Stimulated activated CD8-positive, alpha-beta memory T cell treated with anti-CD3 and anti-CD28 coated beads, Interleukin-2, amount 100 ng/mL, for 48 hours (primary cell): ENCODE data around the gene SHOX.
"Not testable (repeated sequence)": the region's sequence is repeated elsewhere in the genome, so short reads cannot be mapped to it uniquely, and the experiment has no call there.

Experiments
- DNase-seq, 2 donors: peaks; one replicate each; pipeline ENCODE4 v3.0.0-alpha.2; 2020; ENCODE audit warnings: low read depth in 2 of 2

Gene SHOX

GRCh38 chrX:630612-631496 lies at the start of gene SHOX:
Gene SHOX, plus strand, starts transcription at chrX:630791. Its CDS starts 107 bp downstream, at chrX:630898.
- DNase-seq, result no peak

GRCh38 chrX:581066-581465 lies 49.5 kb upstream of the SHOX start:
- DNase-seq, result no peak

- DNase-seq, result no peak
Observed at GRCh38 chrX:581720-582298, 48.8 kb upstream of the SHOX start.

- DNase-seq, result no peak
Observed at GRCh38 chrX:584572-584971, 46.0 kb upstream of the SHOX start.

- DNase-seq, result no peak
Observed at GRCh38 chrX:585115-585808, 45.3 kb upstream of the SHOX start.

- DNase-seq, result no peak
Observed at GRCh38 chrX:586351-586750, 44.2 kb upstream of the SHOX start.

- DNase-seq, result not testable (repeated sequence)
Observed at GRCh38 chrX:589261-589660, 41.3 kb upstream of the SHOX start.

- no peak for DNase-seq
Observed at GRCh38 chrX:590693-591404, 39.7 kb upstream of the SHOX start.

GRCh38 chrX:599837-600715 lies 30.5 kb upstream of the SHOX start:
- DNase-seq, result no peak

- DNase-seq, result not testable (repeated sequence)
Observed at GRCh38 chrX:603029-603428, 27.6 kb upstream of the SHOX start.

- not testable (repeated sequence) for DNase-seq
Observed at GRCh38 chrX:604616-605015, 26.0 kb upstream of the SHOX start.

- not testable (repeated sequence) for DNase-seq
Observed at GRCh38 chrX:608088-608487, 22.5 kb upstream of the SHOX start.

GRCh38 chrX:614136-614535 lies 16.5 kb upstream of the SHOX start:
- DNase-seq, result no peak

- DNase-seq, result no peak
Observed at GRCh38 chrX:617401-617800, 13.2 kb upstream of the SHOX start.

GRCh38 chrX:617891-618290 lies 12.7 kb upstream of the SHOX start:
- no peak for DNase-seq

GRCh38 chrX:618304-618703 lies 12.3 kb upstream of the SHOX start:
- DNase-seq, result not testable (repeated sequence)

- DNase-seq, result no peak
Observed at GRCh38 chrX:618761-619450, 11.7 kb upstream of the SHOX start.

GRCh38 chrX:619451-619811 lies 11.2 kb upstream of the SHOX start:
- DNase-seq, result no peak

GRCh38 chrX:619812-620531 lies 10.6 kb upstream of the SHOX start:
- no peak for DNase-seq
